ENCODE results near the gene KCNG1.
"Not testable (repeated sequence)": the region's sequence is repeated elsewhere in the genome, so short reads cannot be mapped to it uniquely, and the experiment has no call there.

The KCNG1 gene

GRCh38 chr20:50987493-50988210 is 35.3 kb downstream of the KCNG1 start:
- DNase-seq, result peak in 48 of 56 donors; percentile 5 to 83 (median 40)

- no peak for DNase-seq
Measured at GRCh38 chr20:50983321-50983720, 39.6 kb downstream of the KCNG1 start.

- no peak for DNase-seq
Measured at GRCh38 chr20:50982363-50982762, 40.5 kb downstream of the KCNG1 start.

GRCh38 chr20:50981714-50982048 is 41.2 kb downstream of the KCNG1 start:
- no peak for DNase-seq

- DNase-seq, result peak in 30 of 56 donors; percentile 1 to 64 (median 14)
Measured at GRCh38 chr20:50980851-50981713, 41.8 kb downstream of the KCNG1 start.

GRCh38 chr20:50980071-50980681 is 42.7 kb downstream of the KCNG1 start:
- no peak for DNase-seq

GRCh38 chr20:50978533-50978932 is 44.4 kb downstream of the KCNG1 start:
- not testable (repeated sequence) for DNase-seq

- no peak for DNase-seq
Measured at GRCh38 chr20:50977066-50978021, 45.6 kb downstream of the KCNG1 start.

GRCh38 chr20:50975701-50976330 is 47.1 kb downstream of the KCNG1 start:
- DNase-seq, result no peak

- no peak for DNase-seq
Measured at GRCh38 chr20:50969912-50970311, 53.0 kb downstream of the KCNG1 start.

GRCh38 chr20:50969435-50969834 is 53.5 kb downstream of the KCNG1 start:
- no peak for DNase-seq

GRCh38 chr20:50968289-50968688 is 54.6 kb downstream of the KCNG1 start:
- DNase-seq, result peak in 1 of 56 donors; percentile 3

- DNase-seq, result no peak
Measured at GRCh38 chr20:50967586-50967985, 55.3 kb downstream of the KCNG1 start.

GRCh38 chr20:50959543-50960126 is 63.3 kb downstream of the KCNG1 start:
- DNase-seq, result no peak

- DNase-seq, result peak in 54 of 56 donors; percentile 35 to 95 (median 86)
Measured at GRCh38 chr20:50958615-50959542, 64.0 kb downstream of the KCNG1 start, which contains the start of gene MOCS3. Gene MOCS3 (plus strand): TSS chr20:50958818. CDS start chr20:50958843, 25 bp downstream.

- peak in 55 of 56 donors; percentile 24 to 95 (median 85) for DNase-seq
Measured at GRCh38 chr20:50957798-50958614, 64.9 kb downstream of the KCNG1 start, which contains the start of gene DPM1. Gene DPM1 (minus strand): TSS chr20:50958532. CDS start chr20:50958523, 9 bp downstream.

- no peak for DNase-seq
Measured at GRCh38 chr20:50957276-50957675, 65.6 kb downstream of the KCNG1 start.

GRCh38 chr20:50953821-50954220 is 69.1 kb downstream of the KCNG1 start:
- no peak for DNase-seq
